Gastrocnemius medialis (tissue), 4 donors: Measurements from ENCODE around the gene BAK1.

Source experiments
- POLR2A ChIP-seq, 2 donors: fragments of 450-650 bp; IDR thresholded peaks; one replicate each; pipeline ENCODE4 v1.6.1; 2017; ENCODE audit warnings: antibody characterized with exemption in 2 of 2, mild to moderate bottlenecking in 2 of 2, moderate library complexity in 2 of 2
- TF ChIP-seq, protein P1 (sequence below), 5 experiments: fragments of 450-650 bp in 3 of 5; fragments of 200-600 bp in 2 of 5; sonication (generic) in 2 of 5; IDR thresholded peaks in 4 of 5; conservative IDR thresholded peaks in 1 of 5; 1 replicate in 4 of 5; 2 replicates in 1 of 5; pipeline ENCODE4 v1.5.1; 2016 to 2019; ENCODE audit warnings: antibody characterized with exemption in 5 of 5, mild to moderate bottlenecking in 3 of 5, moderate library complexity in 3 of 5

DNA sequence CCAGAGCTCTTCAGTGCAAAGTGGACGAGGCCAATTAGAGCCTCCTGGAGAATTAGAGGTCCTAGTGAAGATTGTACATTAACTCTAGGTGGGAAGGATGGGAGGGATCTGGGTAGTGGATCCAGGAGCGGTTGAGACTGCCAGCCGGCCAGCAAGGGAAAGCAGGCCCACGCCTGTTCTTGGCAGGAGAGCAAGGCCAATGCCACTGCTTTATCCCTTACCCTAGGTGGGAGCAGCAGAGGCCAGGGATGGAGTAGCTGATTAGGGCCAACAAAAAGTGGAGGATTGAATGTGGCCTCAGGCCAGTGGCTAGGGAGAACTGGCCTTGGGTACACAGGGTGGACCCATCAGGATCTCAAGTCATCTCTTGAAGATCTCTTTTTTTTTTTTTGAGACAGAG lies 44.8 kb upstream of the BAK1 start:
- TF ChIP-seq, protein P1, sequence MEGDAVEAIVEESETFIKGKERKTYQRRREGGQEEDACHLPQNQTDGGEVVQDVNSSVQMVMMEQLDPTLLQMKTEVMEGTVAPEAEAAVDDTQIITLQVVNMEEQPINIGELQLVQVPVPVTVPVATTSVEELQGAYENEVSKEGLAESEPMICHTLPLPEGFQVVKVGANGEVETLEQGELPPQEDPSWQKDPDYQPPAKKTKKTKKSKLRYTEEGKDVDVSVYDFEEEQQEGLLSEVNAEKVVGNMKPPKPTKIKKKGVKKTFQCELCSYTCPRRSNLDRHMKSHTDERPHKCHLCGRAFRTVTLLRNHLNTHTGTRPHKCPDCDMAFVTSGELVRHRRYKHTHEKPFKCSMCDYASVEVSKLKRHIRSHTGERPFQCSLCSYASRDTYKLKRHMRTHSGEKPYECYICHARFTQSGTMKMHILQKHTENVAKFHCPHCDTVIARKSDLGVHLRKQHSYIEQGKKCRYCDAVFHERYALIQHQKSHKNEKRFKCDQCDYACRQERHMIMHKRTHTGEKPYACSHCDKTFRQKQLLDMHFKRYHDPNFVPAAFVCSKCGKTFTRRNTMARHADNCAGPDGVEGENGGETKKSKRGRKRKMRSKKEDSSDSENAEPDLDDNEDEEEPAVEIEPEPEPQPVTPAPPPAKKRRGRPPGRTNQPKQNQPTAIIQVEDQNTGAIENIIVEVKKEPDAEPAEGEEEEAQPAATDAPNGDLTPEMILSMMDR (IDR thresholded peaks at IDR 0.05 in 4 of 5, conservative IDR thresholded peaks at IDR 0.05 in 1 of 5) = no peak
- no peak for TF ChIP-seq POLR2A (IDR thresholded peaks at IDR 0.05)
